GM19455 (cell line): ENCODE measurements around the gene ADARB2.

Source experiments
- ATAC-seq: cut with Tn5 transposase; IDR thresholded peaks from one replicate; pipeline ENCODE4 v1.9.1; 2021; ENCODE audit not compliant: unreplicated experiment

Gene ADARB2

DNA sequence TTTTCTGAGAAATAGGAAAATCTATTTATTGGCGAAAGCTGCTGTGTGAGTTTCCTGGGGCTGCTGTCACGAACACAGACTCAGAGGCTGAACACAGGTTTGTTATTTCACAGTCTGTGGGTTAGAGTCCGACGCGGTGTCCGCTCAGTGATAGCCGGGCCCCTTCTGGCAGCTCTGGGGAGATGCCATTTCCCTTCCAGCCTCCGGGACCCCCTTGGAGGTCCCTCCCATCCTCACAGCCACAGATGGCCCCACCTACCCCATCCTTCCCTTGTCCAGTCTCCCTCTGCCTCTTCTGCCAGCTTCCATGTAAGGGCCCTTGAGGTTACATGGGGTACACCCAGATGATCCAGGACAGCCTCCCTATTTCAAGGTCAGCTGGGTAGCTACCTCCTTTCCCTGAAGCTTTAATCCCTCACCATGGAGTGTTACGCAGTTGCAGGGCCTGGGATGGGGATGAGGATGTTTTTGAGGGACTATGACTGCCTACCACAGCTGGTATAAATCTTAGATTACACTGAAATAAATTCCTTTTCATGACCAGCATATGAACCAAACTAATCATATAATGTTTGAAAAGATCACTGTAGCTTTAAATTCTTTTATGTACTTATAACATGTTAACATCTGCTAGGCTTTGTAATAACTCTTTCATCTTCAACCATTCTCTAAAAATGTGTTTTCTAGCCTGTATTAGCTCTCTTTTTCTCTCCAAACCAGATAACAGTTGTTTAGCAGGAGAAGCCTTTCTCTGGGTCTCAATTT is 582.6 kb downstream of the ADARB2 start:
- ATAC-seq = no peak

DNA sequence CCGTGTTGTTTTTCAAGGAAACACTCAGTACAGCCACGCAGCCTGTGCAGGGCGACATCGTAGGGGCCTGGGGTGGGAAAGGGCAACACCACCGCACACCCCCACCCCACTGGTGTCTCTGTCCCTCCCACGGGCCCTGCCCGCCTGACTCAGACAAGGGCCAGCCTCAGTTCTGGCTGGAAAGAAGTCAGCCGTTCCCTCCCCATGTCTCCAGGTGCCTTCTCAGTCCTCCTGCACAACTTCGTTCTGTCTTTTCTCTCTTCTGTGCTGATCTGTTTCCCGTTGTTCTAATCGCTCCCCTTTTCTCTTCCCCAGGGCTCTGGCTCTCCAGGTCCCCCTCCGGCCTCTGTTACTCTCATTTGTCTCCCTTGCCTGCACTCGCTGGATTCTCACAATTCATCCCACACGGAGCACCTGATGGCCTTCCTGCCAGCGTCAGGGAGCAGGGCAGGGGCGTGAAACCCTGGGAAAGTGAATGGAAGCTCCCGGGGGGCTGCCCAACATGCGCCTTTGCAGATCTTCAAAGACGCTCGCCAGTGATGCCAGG is 583.4 kb downstream of the ADARB2 start:
- no peak for ATAC-seq

DNA sequence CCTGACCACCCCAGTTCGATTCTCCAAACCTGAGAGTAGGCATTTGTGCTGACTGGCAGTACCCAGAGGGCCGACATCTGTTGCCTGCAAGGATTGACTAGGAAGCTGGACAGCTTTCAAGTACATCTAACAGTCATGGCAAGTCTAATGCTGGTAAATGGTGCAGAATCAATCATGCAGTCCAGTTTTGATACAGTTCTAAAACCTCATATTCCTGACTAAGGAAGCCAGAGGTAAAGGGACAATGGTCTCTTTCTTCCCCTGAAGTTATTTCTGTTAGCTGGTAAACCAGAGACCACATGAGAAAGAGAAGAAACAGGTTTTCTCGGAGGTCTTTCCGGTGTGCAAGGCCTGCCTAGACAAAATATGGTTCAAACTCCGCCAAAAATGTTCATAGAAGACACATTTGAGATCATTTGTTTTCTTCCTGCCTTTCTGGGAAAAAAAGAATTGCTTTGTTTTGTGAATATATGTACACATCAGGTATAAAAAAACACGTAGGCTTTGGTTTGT is 584.0 kb downstream of the ADARB2 start:
- no peak for ATAC-seq

DNA sequence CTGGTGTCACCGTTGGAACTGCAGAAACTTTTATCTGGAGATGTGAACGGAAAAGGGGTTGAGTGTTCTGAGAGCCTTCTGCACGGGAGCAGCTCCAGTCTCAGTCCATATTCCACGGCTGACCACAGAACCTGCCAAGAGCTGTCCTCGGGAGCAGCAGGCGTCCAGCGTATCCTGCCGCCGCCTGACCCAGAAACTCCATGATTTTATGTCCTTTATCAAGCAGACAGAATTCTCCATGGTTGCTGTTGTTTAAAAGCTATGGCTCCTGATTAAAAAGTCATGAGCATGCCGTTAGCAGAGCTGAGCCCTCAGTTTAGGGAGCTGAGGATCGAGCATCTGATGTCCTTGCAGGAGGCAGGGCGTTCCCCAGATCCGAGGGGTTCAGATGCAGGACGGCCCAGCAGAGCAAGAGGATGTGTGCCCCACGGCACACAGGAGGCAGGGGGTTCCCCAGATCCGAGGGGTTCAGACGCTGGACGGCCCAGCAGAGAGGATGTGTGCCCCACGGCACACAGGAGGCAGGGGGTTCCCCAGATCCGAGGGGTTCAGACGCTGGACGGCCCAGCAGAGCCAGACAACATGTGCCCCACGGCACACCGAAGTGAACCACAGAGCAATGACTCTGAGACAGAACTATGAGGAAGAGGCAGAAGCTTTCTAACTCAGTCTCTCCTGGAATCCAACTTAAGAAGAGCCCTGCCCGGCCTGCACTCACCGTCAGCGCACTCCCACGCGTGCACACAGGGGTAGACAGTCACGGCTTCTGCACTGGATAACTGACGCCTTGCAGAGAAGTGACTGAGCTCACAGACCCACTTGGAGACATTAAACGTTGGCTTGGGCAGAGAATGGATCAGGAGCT is 584.7 kb downstream of the ADARB2 start:
- ATAC-seq = no peak

DNA sequence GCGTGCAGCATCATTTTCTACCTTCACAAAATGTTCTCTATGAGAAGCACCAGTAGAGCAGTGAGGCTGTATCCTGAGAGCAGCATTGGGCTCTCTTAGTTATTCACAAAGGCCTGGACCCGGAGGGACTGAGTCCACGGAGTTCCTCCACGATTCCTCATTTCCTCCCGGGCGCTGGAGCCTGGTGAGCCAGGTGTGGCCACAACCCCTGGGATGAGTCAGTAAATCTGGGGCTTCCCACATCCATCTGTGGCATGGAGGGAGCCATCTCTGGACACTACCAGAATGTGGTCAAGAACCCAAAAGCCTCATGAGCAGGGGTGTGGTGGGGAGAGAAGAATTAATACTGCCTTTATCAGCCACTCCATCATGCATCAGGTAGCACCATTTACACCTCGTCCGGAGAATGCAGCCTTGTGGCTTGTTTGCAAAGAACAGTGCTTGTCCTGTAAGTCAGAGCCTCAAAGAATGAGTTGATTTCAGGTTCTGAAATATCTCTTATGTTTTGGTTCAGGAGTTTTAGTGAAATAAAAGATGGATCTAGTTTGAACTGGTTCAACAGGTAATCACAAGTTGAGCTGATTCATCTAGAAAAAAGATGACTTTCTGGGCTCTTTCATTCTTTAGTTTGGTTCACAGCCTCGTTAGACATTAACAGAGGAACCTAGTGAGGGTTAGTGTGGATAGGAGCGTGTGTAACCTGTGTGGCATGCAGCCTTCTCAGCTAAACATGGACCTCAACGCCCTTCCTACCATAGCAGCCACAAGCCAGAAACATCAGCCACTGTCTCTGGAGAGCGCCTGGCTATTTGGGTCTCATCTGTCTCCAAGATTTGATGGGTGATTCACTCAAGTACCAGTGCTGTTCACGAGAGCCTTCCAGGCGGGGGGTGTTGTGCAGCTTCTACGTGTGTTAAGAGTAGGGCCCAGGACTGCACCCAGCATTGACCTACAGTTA is 586.0 kb downstream of the ADARB2 start:
- ATAC-seq = no peak

DNA sequence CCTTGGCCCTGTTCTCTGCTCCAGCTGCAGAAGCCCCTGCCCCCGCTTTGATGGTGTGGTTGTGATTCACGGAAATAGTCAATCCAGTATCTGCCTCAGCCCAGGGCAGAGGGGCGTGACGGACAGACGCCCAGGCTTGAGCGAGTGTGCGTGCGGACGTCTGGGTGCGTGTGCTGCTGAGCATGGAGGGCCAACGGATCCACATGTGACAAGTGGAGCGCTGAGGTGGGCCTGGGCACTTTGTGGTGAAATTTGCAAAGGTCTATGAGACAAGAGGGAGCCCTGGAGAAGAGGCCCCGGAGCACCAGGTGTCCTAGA is 586.7 kb downstream of the ADARB2 start:
- no peak for ATAC-seq

DNA sequence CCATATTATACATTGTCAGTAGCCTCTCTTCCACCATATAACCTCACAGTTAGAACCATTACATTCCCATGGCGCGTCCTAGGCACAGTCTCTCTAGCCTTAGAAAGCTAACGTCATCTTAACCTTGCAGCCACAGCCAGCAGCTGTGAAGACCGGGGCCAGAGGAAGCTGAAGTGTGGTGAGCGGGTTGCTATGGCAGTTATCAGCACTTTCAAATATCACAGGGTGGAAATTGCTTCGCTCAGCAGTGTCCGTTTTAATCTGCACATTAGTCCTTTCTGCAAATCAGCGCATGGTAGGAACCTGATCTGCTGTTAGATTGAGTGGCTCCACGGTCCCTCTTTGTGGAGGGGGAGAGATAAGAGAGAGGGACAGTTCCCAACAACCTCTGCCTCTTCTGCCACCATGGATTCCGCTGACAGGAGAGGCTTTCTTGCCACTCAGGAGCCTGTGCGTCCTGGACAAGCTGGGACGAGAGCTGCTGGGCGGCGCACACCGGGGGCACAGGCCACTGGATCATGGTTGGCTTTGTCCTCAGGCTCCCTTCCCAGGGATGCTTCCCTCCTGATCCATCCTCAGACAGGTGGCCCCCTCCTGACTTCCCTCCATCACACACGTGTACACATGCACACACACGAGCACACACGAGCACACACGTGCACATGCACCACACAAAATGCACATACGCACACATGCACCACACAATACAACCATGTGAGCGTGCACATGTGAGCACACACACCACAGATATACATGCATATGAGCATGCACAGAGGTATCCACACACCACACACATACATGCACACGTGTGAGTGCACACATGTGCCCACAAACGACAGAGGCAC is 587.3 kb downstream of the ADARB2 start:
- no peak for ATAC-seq

DNA sequence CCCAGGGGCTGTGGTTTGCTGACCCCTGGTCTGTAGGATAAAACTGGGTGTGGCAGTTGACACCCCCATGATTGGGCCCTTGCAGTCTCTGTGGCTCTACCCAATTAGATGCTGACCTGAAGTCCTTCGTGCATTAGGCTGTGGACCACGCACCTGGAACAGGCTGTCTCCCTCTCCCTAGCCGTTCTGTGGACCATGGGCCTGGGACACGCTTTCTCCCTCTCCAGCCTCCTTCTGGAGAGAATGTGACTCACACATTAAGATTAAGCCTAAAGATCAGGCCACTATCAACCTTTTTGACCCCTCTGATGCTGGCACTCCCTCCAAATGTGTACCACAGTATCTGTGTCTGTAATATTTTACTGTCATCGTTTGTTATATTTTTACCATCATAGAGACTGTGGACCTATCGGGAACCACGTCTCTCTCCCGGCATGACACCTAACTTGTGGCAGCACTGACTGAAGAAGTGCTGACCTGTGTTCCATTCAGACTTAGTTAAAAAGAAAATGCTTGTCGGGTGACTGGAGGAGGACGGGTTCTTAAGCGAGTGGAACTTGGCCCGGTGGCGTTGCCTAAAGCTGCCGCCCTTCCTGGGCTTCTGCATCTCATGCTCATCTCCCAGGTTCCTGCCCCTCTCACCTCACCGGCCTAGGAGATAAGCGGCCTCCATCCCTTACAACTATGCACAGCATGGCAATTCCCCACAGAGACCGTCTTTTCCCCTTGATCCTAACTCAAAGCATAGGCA is 588.3 kb downstream of the ADARB2 start:
- ATAC-seq = no peak

DNA sequence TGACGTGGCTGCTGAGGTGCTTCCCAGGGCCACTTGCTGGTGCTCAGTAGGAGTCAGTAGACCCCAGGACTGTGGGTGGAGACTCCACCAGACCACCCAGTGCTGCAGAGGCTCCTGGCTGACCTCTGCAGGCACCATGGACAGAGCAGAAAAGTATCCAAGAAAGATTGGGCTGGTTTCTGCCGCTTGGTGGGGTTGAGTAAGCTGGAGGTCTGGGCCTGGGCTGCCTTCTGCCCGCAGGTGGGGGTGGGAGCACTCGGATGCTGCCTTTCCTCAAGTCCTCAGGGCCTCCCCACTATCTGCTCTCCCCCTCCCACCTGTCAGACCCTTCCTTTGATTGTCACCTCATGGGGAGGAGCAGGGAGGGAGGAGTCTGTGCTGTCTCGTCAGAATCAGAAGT is 589.5 kb downstream of the ADARB2 start:
- ATAC-seq = no peak

DNA sequence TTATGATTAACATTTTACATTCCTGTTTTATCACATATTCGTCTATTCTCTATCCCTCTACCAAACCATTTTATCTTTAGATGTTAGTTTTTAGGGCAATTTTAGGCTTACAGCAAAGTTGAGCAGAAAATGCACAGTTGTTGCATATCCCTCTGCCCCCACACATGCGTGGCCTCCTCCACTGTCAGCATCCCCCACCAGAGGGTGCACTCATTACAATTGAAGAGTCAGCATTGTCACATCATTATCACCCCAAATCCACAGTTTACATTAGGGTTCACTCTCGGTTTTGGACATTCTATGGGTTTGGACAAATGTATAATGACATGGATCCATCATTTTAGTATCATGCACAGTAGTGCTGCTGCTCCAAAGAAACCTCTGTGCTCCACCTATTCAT is 594.7 kb downstream of the ADARB2 start:
- ATAC-seq = no peak

DNA sequence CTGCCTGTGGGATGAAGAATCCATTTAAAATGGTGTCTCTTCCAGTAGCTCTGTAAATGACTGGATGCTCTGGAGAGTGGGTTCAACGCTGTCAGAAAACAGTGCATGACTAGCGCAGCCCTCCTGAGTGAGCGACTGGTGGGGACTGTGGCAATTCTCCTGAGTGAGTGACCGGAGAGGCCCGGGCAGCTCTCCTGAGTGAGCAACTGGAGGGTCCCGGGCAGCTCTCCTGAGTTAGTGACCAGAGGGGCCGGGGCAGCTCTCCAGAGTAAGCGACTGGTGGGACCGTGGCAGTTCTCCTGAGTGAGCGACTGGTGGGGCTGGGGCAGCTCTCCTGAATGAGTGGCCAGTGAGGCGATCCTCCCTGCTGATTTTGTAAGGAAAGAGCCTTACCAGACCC is 595.6 kb downstream of the ADARB2 start:
- no peak for ATAC-seq

DNA sequence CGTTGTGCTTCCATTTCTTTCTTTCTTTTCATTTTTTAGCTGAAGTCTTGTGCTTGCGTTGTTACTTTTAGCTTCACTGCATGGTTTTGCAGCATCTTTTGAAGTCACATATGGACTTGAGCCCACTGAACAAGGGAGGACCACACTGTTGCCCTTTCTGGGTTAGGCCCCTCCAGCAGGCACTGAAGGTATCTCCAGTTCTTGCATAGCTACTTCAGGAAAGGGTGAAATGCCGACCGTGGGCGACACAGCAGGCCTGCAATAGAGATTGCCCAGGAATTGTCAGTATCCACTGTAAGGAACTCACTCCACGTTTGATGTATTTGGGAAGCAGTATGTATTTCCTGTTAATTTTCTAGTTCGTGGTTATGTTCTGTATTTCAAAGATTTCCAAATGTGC is 596.1 kb downstream of the ADARB2 start:
- no peak for ATAC-seq

DNA sequence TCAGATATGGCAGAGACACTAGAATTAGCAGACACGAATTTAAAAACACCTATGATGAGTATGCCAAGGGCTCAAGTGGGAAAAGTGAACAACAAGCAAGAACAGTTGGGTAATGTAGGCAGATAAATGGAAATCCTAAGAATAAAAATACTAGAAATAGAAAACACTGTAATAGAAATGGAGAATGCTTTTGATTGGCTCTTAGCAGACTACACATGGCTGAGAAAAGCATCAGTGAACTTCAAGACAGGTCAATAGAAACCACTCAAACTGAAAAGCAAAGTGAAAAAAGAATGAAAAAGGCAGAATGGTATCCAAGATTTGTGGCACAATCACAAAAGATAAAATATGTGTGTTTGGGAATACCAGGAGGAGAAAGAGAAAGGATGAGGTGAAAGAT is 598.8 kb downstream of the ADARB2 start:
- no peak for ATAC-seq

DNA sequence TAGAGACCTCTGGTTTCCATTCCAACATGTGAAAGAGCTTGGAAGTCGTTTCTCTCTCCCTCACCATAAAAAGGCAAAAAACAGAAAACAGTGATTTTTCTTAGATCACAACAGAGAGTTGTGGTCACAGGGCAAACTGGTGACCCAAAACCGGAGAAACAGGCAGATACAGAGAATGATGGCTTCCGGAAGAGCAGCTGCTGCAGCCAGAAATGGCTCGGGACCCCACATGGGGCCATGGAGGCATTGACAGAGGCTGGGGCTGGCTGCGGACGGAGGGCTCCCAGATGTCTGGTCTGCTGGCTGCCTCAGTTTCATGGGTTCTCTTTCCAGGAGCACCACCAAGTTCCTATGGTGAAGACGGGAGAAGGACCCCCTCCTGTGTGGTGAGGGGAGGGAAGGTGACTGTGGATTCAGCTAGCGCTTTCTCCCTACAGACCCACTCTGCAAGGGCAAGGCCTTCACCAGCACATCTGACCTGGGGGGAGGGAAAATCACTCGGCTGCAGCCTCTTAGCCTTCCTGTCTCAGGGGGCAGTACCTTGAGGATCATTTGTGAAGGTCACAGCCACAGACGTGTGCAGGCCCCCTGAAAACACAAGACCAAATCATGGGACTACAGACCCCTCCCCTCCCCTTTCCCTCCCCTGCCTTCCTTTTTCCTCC is 599.7 kb downstream of the ADARB2 start:
- no peak for ATAC-seq

DNA sequence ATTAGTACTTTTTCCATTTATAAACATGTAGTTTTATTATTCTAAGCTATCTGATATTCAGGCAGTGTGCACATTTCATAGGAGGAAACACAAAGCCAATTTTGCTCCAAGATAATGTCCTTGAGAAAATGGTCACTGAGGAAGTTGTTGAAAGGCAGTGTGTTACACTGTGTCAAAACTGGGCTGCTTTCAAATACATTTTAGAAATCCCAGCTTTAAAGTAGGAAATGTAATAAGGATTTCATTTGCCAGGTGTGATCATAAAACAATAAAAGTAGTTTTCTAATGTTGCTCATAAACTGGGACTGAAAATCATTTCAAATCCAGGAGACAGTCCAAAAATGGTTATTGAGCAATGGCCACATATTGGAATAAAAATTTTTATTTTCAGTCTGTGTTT is 601.1 kb downstream of the ADARB2 start:
- no peak for ATAC-seq

DNA sequence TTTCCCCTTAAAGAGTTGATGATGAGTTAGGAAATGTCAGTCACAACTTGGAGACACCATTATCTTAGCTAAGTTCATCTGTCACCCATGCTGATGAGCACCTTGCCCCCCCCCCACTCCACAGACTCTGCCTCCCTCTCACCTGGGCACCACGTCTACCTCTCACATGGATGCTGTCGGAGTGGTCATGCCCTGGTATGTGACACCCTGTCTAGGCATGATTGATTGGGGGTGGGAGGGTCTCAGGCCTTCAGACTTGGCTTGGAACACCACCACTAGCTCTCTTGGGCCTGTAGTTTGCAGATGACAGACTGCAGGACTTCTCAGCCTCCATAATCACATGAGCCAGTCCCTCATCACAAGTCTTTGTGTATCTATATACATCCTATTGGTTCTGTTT is 603.2 kb downstream of the ADARB2 start:
- ATAC-seq = no peak

DNA sequence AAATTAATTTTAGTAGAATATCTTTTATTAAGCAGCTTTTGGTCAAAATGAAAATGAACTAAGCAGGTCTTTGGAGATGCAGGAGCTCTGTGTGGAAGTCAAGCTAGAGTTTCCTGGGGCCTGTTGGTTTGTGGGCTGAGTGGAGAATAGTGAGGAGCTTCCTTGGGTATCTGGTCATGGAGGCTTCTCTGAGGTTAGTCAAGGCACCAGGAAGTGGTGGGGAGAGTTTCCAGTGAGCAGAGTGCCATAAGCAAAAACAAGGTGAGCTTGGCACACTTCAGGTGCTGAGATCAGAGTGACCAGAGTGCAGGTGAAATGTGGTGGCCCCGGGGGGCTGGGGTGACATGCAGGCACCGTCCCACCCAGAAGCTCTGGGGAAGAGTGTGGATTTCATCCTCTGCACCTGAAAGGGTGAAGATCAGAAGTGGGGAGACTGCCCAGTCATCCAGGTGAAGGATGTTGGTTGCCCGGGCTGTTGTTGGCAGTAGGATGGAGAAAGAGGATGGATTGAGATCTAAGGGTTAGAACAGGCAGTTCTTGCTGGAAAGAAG is 603.8 kb downstream of the ADARB2 start:
- no peak for ATAC-seq

DNA sequence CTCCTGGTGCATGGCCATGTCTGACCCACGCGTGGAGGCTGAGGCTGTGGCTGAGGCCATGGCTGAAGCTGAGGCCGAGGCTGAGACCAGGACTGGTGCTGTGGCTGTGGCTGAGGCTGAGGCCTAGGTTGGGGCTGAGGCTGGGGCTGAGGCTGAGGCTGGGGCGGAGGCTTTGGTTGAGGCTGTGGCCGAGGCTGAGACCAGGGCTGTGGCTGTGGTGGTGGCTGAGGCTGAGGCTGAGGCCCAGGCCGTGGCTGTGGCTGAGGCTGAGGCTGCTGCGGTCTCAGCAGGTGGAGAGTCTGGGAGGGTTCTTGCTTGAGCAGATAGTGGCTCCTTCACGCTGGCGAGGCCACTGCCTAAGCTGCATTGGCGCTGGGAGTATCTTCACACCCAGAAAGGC is 604.7 kb downstream of the ADARB2 start:
- no peak for ATAC-seq
